Measurements from ENCODE around the gene UROC1. TPM values are rescaled to one million over a fixed set of nuclear protein-coding genes. Genes with fewer than 3 reads are reported as not detected.
A peak's percentile ranks its signal among the peaks of the same experiment; 100 is the strongest.

Gene UROC1
- total RNA-seq, 1 donor from 2014 or later = not detected

GRCh38 chr3:126479642-126480041 lies 37.9 kb downstream of the UROC1 start:
- H3K36me3 Mint-ChIP-seq (ENCODE audit: unreplicated experiment) = no peaks in the 10 kb centered on the region
- no peak overlapping the region for H3K4me3 Mint-ChIP-seq (ENCODE audit: unreplicated experiment)
- H3K4me1 Mint-ChIP-seq (ENCODE audit: low read depth, unreplicated experiment) = peaks cover 21% of the 10 kb centered on the region
- peaks cover 12% of the 10 kb centered on the region for H3K27me3 Mint-ChIP-seq (ENCODE audit: unreplicated experiment)
- no peak for DNase-seq
- peaks cover 7% of the 10 kb centered on the region for H3K9me3 Mint-ChIP-seq (ENCODE audit: unreplicated experiment)
- TF ChIP-seq CTCF (IDR thresholded peaks at IDR 0.05; ENCODE audit: partially characterized antibody, unreplicated experiment) = no peak
- no peak overlapping the region for H3K27ac Mint-ChIP-seq (ENCODE audit: unreplicated experiment)

- no peak for TF ChIP-seq CTCF (IDR thresholded peaks at IDR 0.05; ENCODE audit: partially characterized antibody, unreplicated experiment)
- Mint-ChIP-seq H3K36me3 (ENCODE audit: unreplicated experiment) (no peaks in the 10 kb centered on the region), H3K4me1 (ENCODE audit: low read depth, unreplicated experiment) (peaks cover 16% of the 10 kb centered on the region), H3K9me3 (ENCODE audit: unreplicated experiment) (peaks cover 7% of the 10 kb centered on the region), H3K27me3 (ENCODE audit: unreplicated experiment) (peaks cover 12% of the 10 kb centered on the region), H3K4me3 (ENCODE audit: unreplicated experiment) (no peak overlapping the region), H3K27ac (ENCODE audit: unreplicated experiment) (no peak overlapping the region)
- DNase-seq = peak; percentile 6
These were observed 38.8 kb downstream of the UROC1 start for GRCh38 chr3:126478581-126479310.

- no peak for TF ChIP-seq CTCF (IDR thresholded peaks at IDR 0.05; ENCODE audit: partially characterized antibody, unreplicated experiment)
- Mint-ChIP-seq H3K9me3 (ENCODE audit: unreplicated experiment) (peaks cover 5% of the 10 kb centered on the region), H3K4me3 (ENCODE audit: unreplicated experiment) (peak overlapping the region; percentile 68), H3K27me3 (ENCODE audit: unreplicated experiment) (peaks cover 16% of the 10 kb centered on the region), H3K27ac (ENCODE audit: unreplicated experiment) (peak overlapping the region; percentile 64), H3K36me3 (ENCODE audit: unreplicated experiment) (no peaks in the 10 kb centered on the region), H3K4me1 (ENCODE audit: low read depth, unreplicated experiment) (peaks cover 29% of the 10 kb centered on the region)
- no peak for DNase-seq
These were observed 40.6 kb downstream of the UROC1 start for GRCh38 chr3:126477061-126477380.

GRCh38 chr3:126476166-126477060 lies 41.2 kb downstream of the UROC1 start:
- no peaks in the 10 kb centered on the region for H3K36me3 Mint-ChIP-seq (ENCODE audit: unreplicated experiment)
- DNase-seq = no peak
- H3K9me3 Mint-ChIP-seq (ENCODE audit: unreplicated experiment) = peaks cover 5% of the 10 kb centered on the region
- H3K27me3 Mint-ChIP-seq (ENCODE audit: unreplicated experiment) = peaks cover 13% of the 10 kb centered on the region
- H3K4me3 Mint-ChIP-seq (ENCODE audit: unreplicated experiment) = peak overlapping the region; percentile 89
- H3K27ac Mint-ChIP-seq (ENCODE audit: unreplicated experiment) = peak overlapping the region; percentile 88
- peaks cover 24% of the 10 kb centered on the region for H3K4me1 Mint-ChIP-seq (ENCODE audit: low read depth, unreplicated experiment)
- TF ChIP-seq CTCF (IDR thresholded peaks at IDR 0.05; ENCODE audit: partially characterized antibody, unreplicated experiment) = no peak
